Measurements from ENCODE around the gene EXOC8.

GRCh38 chr1:231315887-231316286, 21.8 kb downstream of the EXOC8 start:
- peak; percentile 86 for TF ChIP-seq CTCF (IDR thresholded peaks at IDR 0.05)
- TF ChIP-seq ZFX (IDR thresholded peaks at IDR 0.05; ENCODE audit: borderline replicate concordance): no peak

Measured in 22Rv1 (cell line).